IPS DF 6.9 (cell line): ENCODE data around the gene CDV3.

Source experiments
- DNase-seq: peaks from one replicate; pipeline ENCODE4 v3.0.0-alpha.2; 2013; ENCODE audit warnings: low read depth, low spot score
- H3K27ac ChIP-seq: one replicate; pipeline ENCODE4 v1.5.1; 2013; ENCODE audit warnings: low read length, control low read depth
- H3K27me3 ChIP-seq: 2 replicates; pipeline ENCODE4 v1.6.1; 2013; ENCODE audit warnings: mild to moderate bottlenecking, low read length; ENCODE audit not compliant: control insufficient read depth, insufficient read depth
- H3K36me3 ChIP-seq: 2 replicates; pipeline ENCODE4 v1.6.1; 2013; ENCODE audit warnings: low read length; ENCODE audit not compliant: control insufficient read depth, insufficient read depth
- H3K4me1 ChIP-seq: 2 replicates; pipeline ENCODE4 v1.6.1; 2013; ENCODE audit warnings: low read length; ENCODE audit not compliant: control insufficient read depth, insufficient read depth
- H3K4me3 ChIP-seq: 2 replicates; pipeline ENCODE4 v1.5.1; 2013; ENCODE audit warnings: mild to moderate bottlenecking, low read length
- H3K9me3 ChIP-seq: 2 replicates; pipeline ENCODE4 v1.6.1; 2013; ENCODE audit warnings: low read length, inconsistent platforms; ENCODE audit not compliant: control insufficient read depth, insufficient read depth
- WGBS: extraction: QIAGEN DNeasy Blood & Tissue Kit; methylation state at CpG from one replicate; pipeline ENCODE4 v1.1.7; 2013; ENCODE audit warnings: mixed read lengths, missing lambda C conversion rate; ENCODE audit not compliant: insufficient read length, insufficient coverage; 5-methylcytosine and 5-hydroxymethylcytosine counted together

The CDV3 gene

GRCh38 chr3:133568294-133569014, 5.0 kb upstream of the CDV3 start:
- Histone ChIP-seq H3K4me3 (no peak overlapping the region), H3K27me3 (no peaks in the 10 kb centered on the region), H3K36me3 (no peaks in the 10 kb centered on the region), H3K27ac (no peak overlapping the region), H3K9me3 (no peaks in the 10 kb centered on the region), H3K4me1 (no peaks in the 10 kb centered on the region)
- no peak for DNase-seq
- no CpG with 5 or more reads among the region's 8 CpGs for WGBS

- Histone ChIP-seq H3K9me3 (no peaks in the 10 kb centered on the region), H3K27ac (no peak overlapping the region)
Measured at GRCh38 chr3:133570139-133570936, 3.1 kb upstream of the CDV3 start.

GRCh38 chr3:133570937-133571320, 2.6 kb upstream of the CDV3 start:
- no CpG with 5 or more reads among the region's 2 CpGs for WGBS
- no peak overlapping the region for H3K27ac ChIP-seq
- no peaks in the 10 kb centered on the region for H3K9me3 ChIP-seq
- DNase-seq: no peak
- H3K4me1 ChIP-seq: no peaks in the 10 kb centered on the region
- no peaks in the 10 kb centered on the region for H3K27me3 ChIP-seq
- no peaks in the 10 kb centered on the region for H3K36me3 ChIP-seq
- H3K4me3 ChIP-seq: no peak overlapping the region

More at GRCh38 chr3:133570139-133570936, 3.1 kb upstream of the CDV3 start:
- H3K36me3 ChIP-seq: no peaks in the 10 kb centered on the region
- H3K4me3 ChIP-seq: no peak overlapping the region
- H3K27me3 ChIP-seq: no peaks in the 10 kb centered on the region
- WGBS: no CpG with 5 or more reads among the region's 5 CpGs
- no peaks in the 10 kb centered on the region for H3K4me1 ChIP-seq
- no peak for DNase-seq

- Histone ChIP-seq H3K4me1 (no peaks in the 10 kb centered on the region), H3K36me3 (no peaks in the 10 kb centered on the region; the same call in 1 of the 2 replicates), H3K4me3 (peak overlapping the region; percentile 4; the same call in 1 of the 2 replicates), H3K9me3 (no peaks in the 10 kb centered on the region), H3K27me3 (no peaks in the 10 kb centered on the region), H3K27ac (no peak overlapping the region)
- no peak for DNase-seq
- no CpG with 5 or more reads among the region's 19 CpGs for WGBS
Measured at GRCh38 chr3:133572158-133573053, 1.1 kb upstream of the CDV3 start.

GRCh38 chr3:133573054-133573628, 345 bp upstream of the CDV3 start:
- DNase-seq: peak; percentile 99
- whole genome bisulfite sequencing: no CpG with 5 or more reads among the region's 33 CpGs

GRCh38 chr3:133574260-133574881, 885 bp downstream of the CDV3 start:
- no peak for DNase-seq
- H3K36me3 ChIP-seq: no peaks in the 10 kb centered on the region; the same call in 1 of the 2 replicates
- no peaks in the 10 kb centered on the region for H3K4me1 ChIP-seq
- H3K27ac ChIP-seq: no peak overlapping the region
- H3K4me3 ChIP-seq: peak overlapping the region; percentile 80
- no CpG with 5 or more reads among the region's 54 CpGs for WGBS
- no peaks in the 10 kb centered on the region for H3K9me3 ChIP-seq
- no peaks in the 10 kb centered on the region for H3K27me3 ChIP-seq

More at GRCh38 chr3:133573054-133573628, 345 bp upstream of the CDV3 start:
- H3K36me3 ChIP-seq: no peaks in the 10 kb centered on the region; the same call in 1 of the 2 replicates
- H3K9me3 ChIP-seq: no peaks in the 10 kb centered on the region
- H3K4me1 ChIP-seq: no peaks in the 10 kb centered on the region
- no peaks in the 10 kb centered on the region for H3K27me3 ChIP-seq
- peak overlapping the region; percentile 80; the same call in 1 of the 2 replicates for H3K4me3 ChIP-seq
- no peak overlapping the region for H3K27ac ChIP-seq

- WGBS: no CpG with 5 or more reads among the region's 4 CpGs
- peak overlapping the region; percentile 80; the same call in 1 of the 2 replicates for H3K4me3 ChIP-seq
- no peak overlapping the region for H3K27ac ChIP-seq
- H3K27me3 ChIP-seq: no peaks in the 10 kb centered on the region
- DNase-seq: no peak
- H3K4me1 ChIP-seq: no peaks in the 10 kb centered on the region
- no peaks in the 10 kb centered on the region for H3K9me3 ChIP-seq
- peaks cover 3% of the 10 kb centered on the region for H3K36me3 ChIP-seq
Measured at GRCh38 chr3:133575086-133575485, 1.6 kb downstream of the CDV3 start.

GRCh38 chr3:133576169-133576568, 2.7 kb downstream of the CDV3 start:
- Histone ChIP-seq H3K36me3 (peaks cover 3% of the 10 kb centered on the region), H3K4me3 (no peak overlapping the region), H3K27me3 (no peaks in the 10 kb centered on the region), H3K9me3 (no peaks in the 10 kb centered on the region), H3K27ac (no peak overlapping the region), H3K4me1 (no peaks in the 10 kb centered on the region)
- DNase-seq: no peak
- WGBS: no CpG with 5 or more reads among the region's 3 CpGs

- no peak overlapping the region for H3K27ac ChIP-seq
- H3K36me3 ChIP-seq: peaks cover 10% of the 10 kb centered on the region
- no peaks in the 10 kb centered on the region for H3K4me1 ChIP-seq
- H3K27me3 ChIP-seq: no peaks in the 10 kb centered on the region
- no peak overlapping the region for H3K4me3 ChIP-seq
- H3K9me3 ChIP-seq: no peaks in the 10 kb centered on the region
- WGBS: no CpG with 5 or more reads among the region's 1 CpG
- DNase-seq: no peak
Measured at GRCh38 chr3:133578548-133579191, 5.2 kb downstream of the CDV3 start.
